Heart left ventricle (tissue), 13 donors: ENCODE results near the gene ANG.

Source experiments
- POLR2A ChIP-seq, 2 donors: fragments of 450-650 bp; IDR thresholded peaks; one replicate each; pipeline ENCODE4 v1.6.1; 2017; ENCODE audit warnings: antibody characterized with exemption in 2 of 2, mild to moderate bottlenecking in 2 of 2, moderate library complexity in 2 of 2
- TF ChIP-seq, protein P1 (sequence below), 12 donors: fragments of 200-600 bp; sonication (generic) in 4 of 12; IDR thresholded peaks; one replicate each; pipeline versions ENCODE4 v1.5.0 to v1.8.0; 2018 to 2022; ENCODE audit warnings: antibody characterized with exemption in 12 of 12, mild to moderate bottlenecking in 5 of 12
- donor health status: ischemic (EF 13 %, LVEDD 7.1; RV severe dilation, severe dysfunction).
- donor health status: DM: no; HTN: yes; CAD: no.
- donor health status: DM: no; HTN: no; CAD: no.
- donor health status: ischemic (EF 25% LVEDD 6.9; RV normal size, moderate dysfunction).
- donor health status: ischemic (EF 25% LVEDD 5.7; RV mildly dilated, moderate dysfunction).
- donor health status: ischemic (EF 35%, LVEDD 5.7; RV mildly dilated, moderate dysfunction).
- donor health status: nonischemic (EF 11% LVEDD 7.7; RV severe dilation, severe dysfunction).
- donor health status: DM: yes; HTN: yes; CAD: no.
- donor health status: PGD.
- donor health status: ischemic (EF 29% LVEDD 5.4; RV normal size, mild dysfunction).
- donor health status: nonischemic (EF 23%, LVEDD 6.1; RV moderate dilation, normal function).

DNA sequence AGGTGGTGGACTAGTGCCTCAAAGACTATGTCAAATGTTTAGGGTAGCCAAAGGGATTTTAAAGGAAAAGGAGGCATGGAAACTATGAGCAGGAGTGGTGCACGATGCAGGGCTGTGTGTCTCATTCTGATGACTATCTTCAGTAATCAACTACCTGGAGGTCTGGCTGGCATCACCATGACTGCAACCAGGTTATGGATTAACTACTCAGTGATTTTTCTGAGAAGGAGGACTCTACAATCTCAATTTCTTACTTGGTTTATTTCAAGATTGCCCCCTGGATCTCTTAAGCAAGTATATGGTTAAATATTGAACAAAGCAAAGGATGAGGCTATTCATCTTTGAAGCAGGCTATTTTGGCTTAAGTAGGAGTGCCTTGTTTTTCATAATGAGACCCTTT is 38.0 kb downstream of the ANG start:
- TF ChIP-seq, protein P1, sequence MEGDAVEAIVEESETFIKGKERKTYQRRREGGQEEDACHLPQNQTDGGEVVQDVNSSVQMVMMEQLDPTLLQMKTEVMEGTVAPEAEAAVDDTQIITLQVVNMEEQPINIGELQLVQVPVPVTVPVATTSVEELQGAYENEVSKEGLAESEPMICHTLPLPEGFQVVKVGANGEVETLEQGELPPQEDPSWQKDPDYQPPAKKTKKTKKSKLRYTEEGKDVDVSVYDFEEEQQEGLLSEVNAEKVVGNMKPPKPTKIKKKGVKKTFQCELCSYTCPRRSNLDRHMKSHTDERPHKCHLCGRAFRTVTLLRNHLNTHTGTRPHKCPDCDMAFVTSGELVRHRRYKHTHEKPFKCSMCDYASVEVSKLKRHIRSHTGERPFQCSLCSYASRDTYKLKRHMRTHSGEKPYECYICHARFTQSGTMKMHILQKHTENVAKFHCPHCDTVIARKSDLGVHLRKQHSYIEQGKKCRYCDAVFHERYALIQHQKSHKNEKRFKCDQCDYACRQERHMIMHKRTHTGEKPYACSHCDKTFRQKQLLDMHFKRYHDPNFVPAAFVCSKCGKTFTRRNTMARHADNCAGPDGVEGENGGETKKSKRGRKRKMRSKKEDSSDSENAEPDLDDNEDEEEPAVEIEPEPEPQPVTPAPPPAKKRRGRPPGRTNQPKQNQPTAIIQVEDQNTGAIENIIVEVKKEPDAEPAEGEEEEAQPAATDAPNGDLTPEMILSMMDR (IDR thresholded peaks at IDR 0.05) = no peak
- no peak for TF ChIP-seq POLR2A (IDR thresholded peaks at IDR 0.05)
